BE2C (cell line): ENCODE data around the gene TKFC.

Experiments
- DNase-seq: peaks from one replicate; pipeline ENCODE4 v3.0.0-alpha.2; 2020
- H3K27me3 ChIP-seq: fragments of 250-450 bp; sonication (Bioruptor Pico); 2 replicates; pipeline ENCODE4 v1.5.1; 2020; ENCODE audit warnings: mild to moderate bottlenecking
- H3K36me3 ChIP-seq: fragments of 250-450 bp; sonication (Bioruptor Pico); 2 replicates; pipeline ENCODE4 v1.5.1; 2020; ENCODE audit warnings: mild to moderate bottlenecking
- H3K4me1 ChIP-seq: fragments of 250-450 bp; sonication (Bioruptor Pico); 2 replicates; pipeline ENCODE4 v1.5.1; 2020
- H3K4me3 ChIP-seq: 2 replicates; pipeline ENCODE4 v1.5.1; 2011; ENCODE audit warnings: low read depth, low read length
- H3K9me3 ChIP-seq: fragments of 250-450 bp; sonication (Bioruptor Pico); 2 replicates; pipeline ENCODE4 v1.5.1; 2020
- TF ChIP-seq, protein P1 (sequence below): IDR thresholded peaks from 2 replicates; pipeline ENCODE4 v1.5.1; 2012; ENCODE audit warnings: mild to moderate bottlenecking, low read depth, low read length

The TKFC gene

DNA sequence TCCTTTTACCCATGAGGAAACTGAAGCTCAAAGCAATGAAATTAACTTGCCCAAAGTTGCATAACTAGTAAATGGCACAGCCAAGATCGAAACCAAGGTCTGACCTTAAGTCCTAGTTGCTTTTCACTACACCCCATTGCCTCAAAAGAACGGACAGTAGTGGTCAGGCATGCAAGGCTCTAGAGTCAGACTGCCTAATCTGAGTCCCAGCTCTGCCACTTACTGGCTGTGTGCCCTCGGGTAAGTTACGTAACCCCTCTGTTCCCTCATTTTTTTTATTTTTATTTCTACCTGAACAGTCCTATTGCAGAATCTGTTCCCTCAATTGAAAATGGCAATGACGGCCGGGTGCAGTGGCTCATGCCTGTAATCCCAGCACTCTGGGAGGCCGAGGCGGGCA, 19.0 kb downstream of the TKFC start:
- Histone ChIP-seq H3K27me3 (no peaks in the 10 kb centered on the region), H3K4me3 (no peak overlapping the region), H3K36me3 (peaks cover 3% of the 10 kb centered on the region; the same call in 1 of the 2 replicates), H3K9me3 (no peaks in the 10 kb centered on the region), H3K4me1 (no peaks in the 10 kb centered on the region)
- TF ChIP-seq, protein P1, sequence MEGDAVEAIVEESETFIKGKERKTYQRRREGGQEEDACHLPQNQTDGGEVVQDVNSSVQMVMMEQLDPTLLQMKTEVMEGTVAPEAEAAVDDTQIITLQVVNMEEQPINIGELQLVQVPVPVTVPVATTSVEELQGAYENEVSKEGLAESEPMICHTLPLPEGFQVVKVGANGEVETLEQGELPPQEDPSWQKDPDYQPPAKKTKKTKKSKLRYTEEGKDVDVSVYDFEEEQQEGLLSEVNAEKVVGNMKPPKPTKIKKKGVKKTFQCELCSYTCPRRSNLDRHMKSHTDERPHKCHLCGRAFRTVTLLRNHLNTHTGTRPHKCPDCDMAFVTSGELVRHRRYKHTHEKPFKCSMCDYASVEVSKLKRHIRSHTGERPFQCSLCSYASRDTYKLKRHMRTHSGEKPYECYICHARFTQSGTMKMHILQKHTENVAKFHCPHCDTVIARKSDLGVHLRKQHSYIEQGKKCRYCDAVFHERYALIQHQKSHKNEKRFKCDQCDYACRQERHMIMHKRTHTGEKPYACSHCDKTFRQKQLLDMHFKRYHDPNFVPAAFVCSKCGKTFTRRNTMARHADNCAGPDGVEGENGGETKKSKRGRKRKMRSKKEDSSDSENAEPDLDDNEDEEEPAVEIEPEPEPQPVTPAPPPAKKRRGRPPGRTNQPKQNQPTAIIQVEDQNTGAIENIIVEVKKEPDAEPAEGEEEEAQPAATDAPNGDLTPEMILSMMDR: no peak
- DNase-seq: no peak

DNA sequence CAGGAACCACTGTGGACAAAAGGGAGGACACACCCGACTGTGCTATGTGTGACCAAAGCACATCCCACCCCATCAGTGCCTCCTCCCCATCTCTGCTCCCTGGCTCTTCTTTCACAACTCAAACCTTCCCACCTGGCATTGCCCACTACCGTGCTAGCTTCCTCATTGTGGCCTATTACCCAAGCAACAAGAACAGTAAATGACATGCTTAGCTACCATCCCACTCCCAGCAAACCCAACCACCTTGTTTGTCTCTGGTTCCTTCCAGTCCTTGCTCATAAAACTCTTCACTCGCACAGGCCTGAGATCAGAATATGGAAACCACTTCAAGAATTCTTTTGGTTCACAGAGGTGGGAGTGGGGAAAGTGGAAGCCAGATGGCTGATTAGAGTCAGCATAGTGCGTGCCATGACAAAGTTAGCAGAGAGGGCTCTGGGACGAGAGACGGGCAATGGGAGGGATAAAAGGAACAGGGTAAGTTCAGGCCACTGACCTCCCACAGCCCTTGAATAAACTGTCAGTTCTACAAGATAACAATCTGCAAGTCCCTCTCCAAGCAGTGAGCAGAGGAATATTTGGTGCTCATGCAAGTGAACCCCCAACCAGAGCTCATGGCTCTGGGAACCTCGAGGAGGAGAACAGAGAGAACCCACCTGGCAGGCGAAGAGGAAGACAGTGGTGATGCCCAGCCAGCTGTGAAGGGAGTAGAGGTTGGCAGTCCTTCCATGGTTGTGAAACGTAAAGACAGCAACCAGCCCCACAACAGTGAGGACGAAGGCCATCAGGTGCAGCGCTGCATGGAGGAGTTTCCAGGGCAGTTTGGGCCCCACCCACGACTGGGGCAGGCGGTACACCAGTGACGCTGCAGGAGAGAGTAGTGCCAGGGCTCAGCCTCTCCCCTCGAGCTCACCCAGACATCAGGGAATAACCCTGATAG, 20.4 kb downstream of the TKFC start:
- Histone ChIP-seq H3K9me3 (no peaks in the 10 kb centered on the region), H3K4me3 (no peak overlapping the region), H3K36me3 (peaks cover 3% of the 10 kb centered on the region; the same call in 1 of the 2 replicates), H3K27me3 (no peaks in the 10 kb centered on the region), H3K4me1 (no peaks in the 10 kb centered on the region)
- DNase-seq: no peak
- TF ChIP-seq, protein P1: no peak

DNA sequence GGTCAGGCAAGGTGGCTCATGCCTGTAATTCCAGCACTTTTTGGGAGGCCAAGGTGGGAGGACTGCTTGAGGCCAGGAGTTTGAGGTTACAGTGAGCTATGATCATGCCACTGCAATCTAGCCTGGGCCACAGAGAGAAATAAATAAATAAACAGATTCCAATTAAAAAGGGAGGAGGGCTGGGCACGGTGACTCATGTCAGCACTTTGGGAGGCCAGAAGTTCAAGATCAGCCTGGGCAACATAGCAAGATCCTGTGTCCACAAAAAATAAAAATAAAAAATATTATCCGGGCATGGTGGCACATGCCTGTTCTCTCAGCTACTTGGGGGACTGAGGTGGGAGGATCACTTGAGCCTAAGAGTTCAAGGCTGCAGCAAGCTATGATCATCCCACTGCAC, 21.2 kb downstream of the TKFC start:
- H3K27me3 ChIP-seq: no peaks in the 10 kb centered on the region
- H3K9me3 ChIP-seq: no peaks in the 10 kb centered on the region
- TF ChIP-seq, protein P1: no peak
- H3K4me3 ChIP-seq: no peak overlapping the region
- no peaks in the 10 kb centered on the region for H3K4me1 ChIP-seq
- no peak for DNase-seq
- peaks cover 3% of the 10 kb centered on the region; the same call in 1 of the 2 replicates for H3K36me3 ChIP-seq

DNA sequence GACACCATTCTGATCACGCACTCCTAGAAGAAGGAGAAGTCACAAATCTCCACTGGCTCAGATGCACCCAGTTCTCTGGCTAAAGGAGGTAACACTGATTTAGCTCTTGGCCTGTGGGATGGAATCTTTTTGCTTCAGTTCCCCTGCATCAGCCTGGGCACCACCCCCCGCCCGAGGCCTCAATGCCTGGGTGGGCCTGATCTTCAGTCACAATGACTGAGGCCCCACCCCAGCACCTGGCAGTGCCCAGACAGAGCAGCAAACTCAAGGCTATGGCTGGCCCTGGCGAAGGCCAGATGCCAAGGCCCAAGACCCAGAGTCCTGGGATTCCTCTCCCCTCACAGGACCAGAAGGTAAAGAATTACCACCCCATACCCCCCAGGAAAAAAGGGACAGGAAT, 23.7 kb downstream of the TKFC start:
- TF ChIP-seq, protein P1: no peak
- Histone ChIP-seq H3K9me3 (no peaks in the 10 kb centered on the region), H3K4me3 (no peak overlapping the region), H3K27me3 (no peaks in the 10 kb centered on the region), H3K36me3 (peaks cover 3% of the 10 kb centered on the region; the same call in 1 of the 2 replicates), H3K4me1 (no peaks in the 10 kb centered on the region)
- DNase-seq: no peak

DNA sequence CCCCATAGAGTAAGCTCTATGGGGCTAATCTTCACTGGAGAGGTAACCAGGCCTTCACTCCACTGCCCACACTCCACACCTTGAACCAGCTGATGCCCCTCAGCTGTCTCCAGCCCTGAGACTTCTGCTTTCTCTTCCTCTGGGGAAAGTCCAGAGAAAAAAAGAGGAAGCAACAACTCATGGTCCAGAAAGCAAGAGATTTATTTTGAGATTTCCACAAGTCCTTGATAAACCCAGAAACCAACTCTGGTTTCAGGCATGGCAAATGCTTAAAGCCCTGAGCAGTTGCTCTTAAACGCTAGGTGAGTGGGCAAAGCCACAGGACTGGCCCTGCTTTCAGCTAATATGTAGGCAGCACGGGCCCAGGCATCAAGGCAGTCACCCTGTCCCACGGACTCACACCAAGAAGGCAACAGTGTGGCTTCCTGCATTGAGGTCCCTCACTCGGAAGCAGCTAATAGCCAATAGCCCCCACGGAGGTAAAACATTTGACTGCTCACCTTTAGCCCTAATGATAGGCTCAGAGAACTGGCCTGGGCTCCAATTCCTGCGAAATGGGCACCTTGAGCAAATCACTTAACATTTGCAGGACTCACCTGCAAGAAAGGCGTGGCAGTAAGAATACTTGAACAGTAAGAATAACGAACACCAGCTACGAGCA, 24.3 kb downstream of the TKFC start:
- TF ChIP-seq, protein P1: no peak
- Histone ChIP-seq H3K9me3 (no peaks in the 10 kb centered on the region), H3K27me3 (no peaks in the 10 kb centered on the region), H3K36me3 (no peaks in the 10 kb centered on the region; the same call in 1 of the 2 replicates), H3K4me1 (no peaks in the 10 kb centered on the region), H3K4me3 (no peak overlapping the region)
- DNase-seq: no peak

DNA sequence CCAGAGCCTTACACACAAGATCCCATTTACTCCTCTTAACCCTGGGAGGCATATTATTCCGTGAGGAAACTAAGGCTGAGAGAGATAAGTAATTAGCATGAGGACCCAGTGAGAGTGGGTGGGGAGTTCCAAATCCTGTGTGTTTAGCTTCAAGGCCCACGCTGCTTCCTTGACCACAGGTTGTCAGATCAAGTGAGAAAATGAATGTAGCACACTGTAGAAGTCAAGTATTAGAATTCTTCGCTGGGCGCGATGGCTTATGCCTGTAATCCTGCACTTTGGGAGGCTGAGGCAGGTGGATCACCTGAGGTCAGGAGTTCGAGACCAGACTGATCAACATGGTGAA, 24.8 kb downstream of the TKFC start:
- H3K9me3 ChIP-seq: no peaks in the 10 kb centered on the region
- TF ChIP-seq, protein P1: no peak
- no peak overlapping the region for H3K4me3 ChIP-seq
- H3K4me1 ChIP-seq: no peaks in the 10 kb centered on the region
- H3K27me3 ChIP-seq: no peaks in the 10 kb centered on the region
- H3K36me3 ChIP-seq: no peaks in the 10 kb centered on the region; the same call in 1 of the 2 replicates
- DNase-seq: no peak
